Measurements from ENCODE around the gene CDKN1A.
"Not testable (repeated sequence)": the region's sequence is repeated elsewhere in the genome, so short reads cannot be mapped to it uniquely, and the experiment has no call there.

The CDKN1A gene

DNA sequence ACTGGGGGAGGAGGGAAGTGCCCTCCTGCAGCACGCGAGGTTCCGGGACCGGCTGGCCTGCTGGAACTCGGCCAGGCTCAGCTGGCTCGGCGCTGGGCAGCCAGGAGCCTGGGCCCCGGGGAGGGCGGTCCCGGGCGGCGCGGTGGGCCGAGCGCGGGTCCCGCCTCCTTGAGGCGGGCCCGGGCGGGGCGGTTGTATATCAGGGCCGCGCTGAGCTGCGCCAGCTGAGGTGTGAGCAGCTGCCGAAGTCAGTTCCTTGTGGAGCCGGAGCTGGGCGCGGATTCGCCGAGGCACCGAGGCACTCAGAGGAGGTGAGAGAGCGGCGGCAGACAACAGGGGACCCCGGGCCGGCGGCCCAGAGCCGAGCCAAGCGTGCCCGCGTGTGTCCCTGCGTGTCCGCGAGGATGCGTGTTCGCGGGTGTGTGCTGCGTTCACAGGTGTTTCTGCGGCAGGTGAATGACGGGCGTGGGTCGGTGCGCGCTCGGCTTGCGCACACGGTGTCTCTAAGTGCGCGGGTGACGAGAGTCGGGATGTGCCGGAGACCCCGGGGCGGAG is at the start of gene CDKN1A:
CDKN1A (plus strand) TSS at position 227 of the 555 bp plus-strand sequence. CDS start 5,388 bp downstream, outside the sequence.
- peak; percentile 72 for DNase-seq

DNA sequence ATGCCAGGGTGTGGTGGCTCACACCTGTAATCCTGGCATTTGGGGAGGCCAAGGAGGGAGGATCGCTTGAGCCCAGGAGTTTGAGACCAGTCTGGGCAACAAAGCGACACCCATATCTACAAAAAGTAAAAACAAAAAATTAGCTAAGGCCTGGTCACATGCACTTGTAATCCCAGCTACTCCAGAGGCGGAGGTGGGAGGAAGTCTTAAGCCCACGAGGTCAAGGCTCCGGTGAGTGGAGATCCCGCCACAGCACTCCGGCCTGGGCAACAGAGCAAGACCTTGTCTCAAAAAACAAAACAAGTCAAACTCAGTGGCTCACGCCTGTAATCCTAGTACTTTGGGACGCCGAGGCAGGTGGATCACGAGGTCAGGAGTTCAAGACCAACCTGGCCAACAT is 48.7 kb upstream of the CDKN1A start:
- no peak for DNase-seq

DNA sequence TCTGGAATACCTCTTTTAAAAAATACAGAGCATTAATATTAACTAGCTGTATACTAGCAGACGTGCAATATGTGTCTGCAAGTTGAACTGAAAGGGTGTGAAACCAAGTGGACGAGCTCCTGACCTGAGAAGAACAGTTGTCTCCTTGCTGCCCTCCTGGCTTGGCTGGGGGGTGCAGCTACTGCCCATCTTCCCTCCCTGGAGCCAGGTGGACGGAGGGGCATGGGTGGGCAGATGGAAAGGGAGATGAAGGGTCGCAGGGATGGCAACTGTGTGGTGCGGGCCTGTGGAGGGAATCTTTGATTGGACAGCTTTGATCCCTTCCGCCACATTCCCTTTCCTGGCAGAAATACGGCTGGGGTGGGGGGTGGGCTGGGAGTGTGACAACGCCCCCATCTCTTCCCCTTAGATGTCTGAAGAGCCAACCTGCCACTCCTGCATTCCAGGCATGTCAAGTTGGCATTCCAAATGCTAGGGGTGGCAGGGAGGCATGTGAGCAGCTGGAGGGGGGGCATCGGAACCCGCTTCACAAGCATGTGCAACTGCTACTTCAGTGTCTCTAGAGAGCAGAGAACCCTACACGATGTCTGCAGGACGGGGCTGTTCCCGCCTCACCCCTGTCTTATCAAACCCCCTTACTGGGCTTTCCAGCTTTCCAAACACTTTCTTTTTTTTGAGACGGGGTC is 47.0 kb upstream of the CDKN1A start:
- DNase-seq = no peak

- DNase-seq = no peak
These were observed 45.1 kb upstream of the CDKN1A start for GRCh38 chr6:36633370-36633769.

DNA sequence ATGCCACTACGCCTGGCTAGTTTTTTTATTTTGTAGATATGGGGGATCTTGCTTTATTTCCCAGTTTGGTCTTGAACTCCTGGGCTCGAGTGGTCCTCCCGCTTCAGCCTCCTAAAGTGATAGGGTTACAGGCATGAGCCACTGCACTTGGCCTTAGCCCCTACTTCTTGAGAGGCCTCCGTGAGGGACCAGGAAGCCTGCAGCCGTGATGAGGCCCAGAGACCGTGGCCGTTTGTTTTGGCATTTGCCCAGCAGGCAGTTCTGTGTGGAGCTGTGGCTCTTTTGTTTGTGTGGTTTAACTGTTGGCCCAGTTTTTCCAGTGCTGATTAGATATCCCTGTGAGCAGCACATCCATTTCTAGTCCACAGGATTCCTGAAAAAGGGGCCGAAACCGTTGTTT is 44.6 kb upstream of the CDKN1A start:
- DNase-seq = no peak

GRCh38 chr6:36634317-36635108 is 44.0 kb upstream of the CDKN1A start:
- no peak for DNase-seq

DNA sequence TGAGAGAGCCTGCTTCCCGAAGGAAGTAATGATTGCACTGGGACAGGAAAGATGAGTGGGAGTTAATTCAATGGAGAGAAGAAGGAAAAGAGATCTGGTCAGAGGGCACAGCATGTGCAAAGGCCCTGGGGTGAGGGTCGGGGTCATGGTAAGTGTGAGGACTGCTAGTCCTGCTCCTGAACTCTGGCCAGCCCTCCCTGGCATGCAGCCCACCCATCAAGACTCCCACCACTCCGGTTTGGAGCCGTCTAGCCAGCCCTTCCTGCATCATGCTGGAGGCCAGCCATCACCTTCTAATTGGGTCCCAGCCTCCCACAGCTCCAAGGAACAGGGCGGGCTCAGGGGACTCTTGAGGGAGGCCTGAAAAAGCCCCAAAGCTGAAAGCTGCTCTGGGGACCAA is 42.2 kb upstream of the CDKN1A start:
- no peak for DNase-seq

DNA sequence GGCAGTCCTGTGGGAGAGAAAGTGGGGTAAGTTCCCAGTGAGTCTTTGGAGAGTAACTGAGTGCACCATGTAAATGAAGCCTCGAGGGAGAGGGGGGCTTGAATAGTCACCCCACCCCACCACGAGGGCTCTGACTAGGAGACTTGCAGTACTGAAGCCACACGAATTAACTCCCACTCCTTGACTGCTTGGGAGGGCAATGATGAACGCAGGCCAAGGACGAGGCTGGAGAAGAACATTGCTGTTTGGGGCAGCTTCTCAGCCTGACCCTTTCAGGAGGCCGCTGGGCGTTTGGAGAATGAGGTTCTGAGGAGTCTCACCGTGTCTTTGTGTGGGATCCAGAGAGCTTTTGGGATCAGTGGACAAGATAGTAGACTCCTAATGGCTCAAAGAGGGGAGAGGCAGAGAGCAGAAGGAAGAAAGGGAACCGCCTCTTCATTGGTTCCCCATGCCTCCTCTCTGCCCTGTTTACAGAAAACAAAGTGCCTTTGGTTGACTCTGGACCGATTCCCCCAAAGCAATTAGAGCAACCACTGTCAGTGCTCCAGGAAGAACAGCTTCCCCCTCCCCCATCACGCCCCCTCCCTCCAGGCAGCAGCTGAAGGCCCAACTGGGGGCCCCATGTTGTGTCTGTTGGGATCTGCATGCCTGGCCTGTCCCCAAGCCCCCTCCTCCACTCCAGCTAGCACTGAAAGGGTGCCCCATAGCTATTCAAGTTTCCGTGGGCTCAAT is 41.7 kb upstream of the CDKN1A start:
- DNase-seq = no peak

- no peak for DNase-seq
These were observed 39.9 kb upstream of the CDKN1A start for GRCh38 chr6:36638579-36638978.

GRCh38 chr6:36639171-36639808 is 39.2 kb upstream of the CDKN1A start:
- no peak for DNase-seq

- DNase-seq = no peak
These were observed 37.0 kb upstream of the CDKN1A start for GRCh38 chr6:36641543-36641942.

GRCh38 chr6:36642913-36643817 is 35.3 kb upstream of the CDKN1A start:
- no peak for DNase-seq

- no peak for DNase-seq
These were observed 34.5 kb upstream of the CDKN1A start for GRCh38 chr6:36643977-36644376.

DNA sequence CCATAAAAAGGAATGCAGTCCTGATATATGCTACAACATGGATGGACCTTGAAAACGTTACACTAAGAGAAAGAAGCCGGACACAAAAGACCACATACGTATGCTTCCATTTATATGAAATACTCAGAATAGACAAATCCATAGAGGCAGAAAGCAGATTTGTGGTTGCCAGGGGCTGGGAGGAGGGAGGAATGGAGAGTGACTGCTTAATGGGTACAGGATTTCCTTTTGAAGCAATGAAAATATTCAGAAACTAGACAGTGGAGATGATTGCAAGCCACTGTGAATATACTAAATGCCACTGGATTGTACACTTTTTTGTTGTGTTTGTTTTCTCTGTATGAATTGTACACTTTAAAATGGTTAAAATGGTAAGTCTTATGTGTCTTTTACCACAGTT is 29.4 kb upstream of the CDKN1A start:
- no peak for DNase-seq

- no peak for DNase-seq
These were observed 28.6 kb upstream of the CDKN1A start for GRCh38 chr6:36649701-36650484.

GRCh38 chr6:36650848-36651478 is 27.6 kb upstream of the CDKN1A start:
- DNase-seq = no peak

- DNase-seq = no peak
These were observed 26.7 kb upstream of the CDKN1A start for GRCh38 chr6:36651659-36652379.

DNA sequence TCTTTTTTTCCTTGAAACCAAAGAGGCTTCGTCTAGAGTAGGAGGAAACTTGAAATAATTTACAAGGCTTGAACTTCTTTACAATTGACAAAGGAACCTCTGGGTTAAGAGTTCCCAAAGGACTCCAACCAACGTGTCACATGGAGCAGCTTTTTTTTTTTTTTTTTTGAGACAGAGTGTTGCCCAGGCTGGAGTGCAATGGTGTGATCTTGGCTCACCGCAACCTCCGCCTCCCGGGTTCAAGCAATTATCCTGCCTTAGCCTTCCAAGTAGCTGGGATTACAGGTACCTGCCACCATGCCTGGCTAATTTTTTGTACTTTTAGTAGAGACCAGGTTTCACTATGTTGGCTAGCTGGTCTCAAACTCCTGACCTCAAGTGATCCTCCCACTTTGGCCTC is 24.0 kb upstream of the CDKN1A start:
- not testable (repeated sequence) for DNase-seq

- DNase-seq = no peak
These were observed 23.3 kb upstream of the CDKN1A start for GRCh38 chr6:36655085-36655724.

All from stimulated activated naive CD4-positive, alpha-beta T cell treated with Interleukin-2 at 50 U/mL for 16 hours (primary cell).